Ureter (tissue), 1 donor: Measurements from ENCODE around the gene FGFR3. TPM values are rescaled to one million over a fixed set of nuclear protein-coding genes. Genes with fewer than 3 reads are reported as not detected.

Source experiments
- DNase-seq: peaks from one replicate; pipeline ENCODE4 v3.0.0-alpha.2; 2020; ENCODE audit warnings: low spot score
- total RNA-seq: library from RNA; stranded (reverse); gene quantifications from one replicate; pipeline ENCODE4 v1.2.4, GENCODE V29; 2023
- donor health status: DM: yes; HTN: yes; CAD: no.

The FGFR3 gene
- total RNA-seq = 121 TPM

DNA sequence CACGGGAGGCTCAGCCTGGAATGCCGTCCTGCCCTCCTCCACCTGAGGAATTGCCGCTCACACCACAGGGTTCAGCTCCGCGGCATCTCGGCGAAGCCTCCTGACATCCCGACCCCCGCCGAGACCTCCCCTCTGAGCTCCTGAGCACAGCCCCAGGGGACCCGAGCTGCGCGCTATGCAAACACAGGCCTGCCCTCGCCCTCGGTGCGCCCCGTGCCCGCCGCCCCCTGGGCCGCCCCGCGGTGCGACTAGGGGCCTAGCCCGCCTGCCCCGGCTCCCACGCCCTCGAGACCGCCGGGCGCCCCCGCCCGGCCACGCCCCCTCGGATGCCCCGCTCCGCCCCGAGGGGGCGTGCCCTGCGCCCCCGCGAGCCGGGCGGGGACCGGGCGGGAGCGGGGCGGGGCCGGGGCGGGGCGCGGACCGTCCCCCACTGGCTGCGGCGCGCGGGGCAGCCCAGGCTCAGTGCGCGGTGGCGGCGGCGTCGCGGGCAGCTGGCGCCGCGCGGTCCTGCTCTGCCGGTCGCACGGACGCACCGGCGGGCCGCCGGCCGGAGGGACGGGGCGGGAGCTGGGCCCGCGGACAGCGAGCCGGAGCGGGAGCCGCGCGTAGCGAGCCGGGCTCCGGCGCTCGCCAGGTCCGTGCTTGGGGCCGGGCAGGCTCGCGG is at the start of gene FGFR3:
Gene FGFR3 (plus strand): TSS at position 462 of the 664 bp plus-strand sequence. CDS start 642 bp downstream, outside the sequence.
- no peak for DNase-seq

DNA sequence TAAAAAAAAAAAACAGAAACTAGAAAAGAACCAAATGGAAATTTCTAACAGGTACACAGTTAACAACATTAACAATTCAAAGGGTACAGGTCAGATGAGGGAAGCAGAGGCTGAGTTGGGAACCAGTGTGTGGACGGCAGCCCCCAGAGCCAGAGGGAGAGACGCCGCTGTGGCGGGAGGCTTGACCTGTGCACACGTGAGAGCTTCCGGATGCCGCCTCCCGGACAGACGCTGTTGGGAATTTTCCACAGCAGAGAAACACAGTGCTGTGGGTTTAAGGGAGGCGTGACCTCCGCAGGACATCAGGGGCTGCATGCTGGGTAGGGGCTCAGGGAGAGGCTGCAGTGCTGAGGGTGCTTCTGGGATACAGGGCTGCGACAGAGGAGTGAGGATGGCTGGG is 49.5 kb upstream of the FGFR3 start:
- DNase-seq = no peak

DNA sequence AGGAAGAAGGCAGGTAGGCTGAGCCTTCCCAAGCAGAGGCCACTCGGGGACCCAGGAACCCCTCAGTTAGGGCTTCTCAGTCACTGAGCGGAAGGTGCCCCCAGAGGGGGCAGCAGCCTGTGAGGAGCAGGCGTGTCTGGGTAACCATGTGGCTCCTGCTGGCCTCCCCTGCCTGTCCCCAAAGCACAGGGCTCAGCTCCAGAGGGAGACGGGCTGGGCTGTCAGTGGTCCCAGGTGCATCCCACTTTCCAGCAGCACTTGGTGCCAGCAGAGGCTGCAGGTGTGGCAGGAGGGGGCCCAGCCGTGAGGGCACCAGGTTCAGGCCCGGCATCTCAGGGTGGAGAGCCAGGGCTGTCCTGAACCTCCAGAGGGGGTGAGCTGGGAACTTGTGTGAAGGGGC is 49.1 kb upstream of the FGFR3 start:
- DNase-seq = no peak

DNA sequence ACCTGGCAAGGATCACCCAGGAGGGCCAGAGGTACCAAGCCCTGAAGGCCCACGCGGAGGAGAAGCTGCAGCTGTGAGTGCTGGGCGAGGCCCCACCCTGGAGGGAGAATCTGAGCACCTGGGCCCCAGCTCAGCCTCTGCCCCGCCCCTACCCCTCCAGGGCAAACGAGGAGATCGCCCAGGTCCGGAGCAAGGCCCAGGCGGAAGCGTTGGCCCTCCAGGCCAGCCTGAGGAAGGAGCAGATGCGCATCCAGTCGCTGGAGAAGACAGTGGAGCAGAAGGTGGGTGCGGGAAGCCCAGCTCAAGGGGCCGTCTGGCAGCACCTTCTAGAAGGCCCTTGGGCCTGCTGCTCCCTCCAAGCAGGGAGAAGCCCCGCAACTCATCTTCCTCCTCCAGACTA is 48.5 kb upstream of the FGFR3 start:
- no peak for DNase-seq

GRCh38 chr4:1745165-1745564 is 47.9 kb upstream of the FGFR3 start:
- no peak for DNase-seq

GRCh38 chr4:1745697-1746096 is 47.4 kb upstream of the FGFR3 start:
- DNase-seq = no peak

- DNase-seq = peak; percentile 72
Measured at GRCh38 chr4:1746265-1746691, 46.8 kb upstream of the FGFR3 start.

GRCh38 chr4:1746919-1747602 is 46.0 kb upstream of the FGFR3 start:
- DNase-seq = no peak

GRCh38 chr4:1747603-1747967 is 45.5 kb upstream of the FGFR3 start:
- DNase-seq = no peak

GRCh38 chr4:1748465-1748995 is 44.6 kb upstream of the FGFR3 start:
- DNase-seq = peak; percentile 81

- DNase-seq = no peak
Measured at GRCh38 chr4:1749370-1749769, 43.7 kb upstream of the FGFR3 start.

- no peak for DNase-seq
Measured at GRCh38 chr4:1749826-1750225, 43.3 kb upstream of the FGFR3 start.

DNA sequence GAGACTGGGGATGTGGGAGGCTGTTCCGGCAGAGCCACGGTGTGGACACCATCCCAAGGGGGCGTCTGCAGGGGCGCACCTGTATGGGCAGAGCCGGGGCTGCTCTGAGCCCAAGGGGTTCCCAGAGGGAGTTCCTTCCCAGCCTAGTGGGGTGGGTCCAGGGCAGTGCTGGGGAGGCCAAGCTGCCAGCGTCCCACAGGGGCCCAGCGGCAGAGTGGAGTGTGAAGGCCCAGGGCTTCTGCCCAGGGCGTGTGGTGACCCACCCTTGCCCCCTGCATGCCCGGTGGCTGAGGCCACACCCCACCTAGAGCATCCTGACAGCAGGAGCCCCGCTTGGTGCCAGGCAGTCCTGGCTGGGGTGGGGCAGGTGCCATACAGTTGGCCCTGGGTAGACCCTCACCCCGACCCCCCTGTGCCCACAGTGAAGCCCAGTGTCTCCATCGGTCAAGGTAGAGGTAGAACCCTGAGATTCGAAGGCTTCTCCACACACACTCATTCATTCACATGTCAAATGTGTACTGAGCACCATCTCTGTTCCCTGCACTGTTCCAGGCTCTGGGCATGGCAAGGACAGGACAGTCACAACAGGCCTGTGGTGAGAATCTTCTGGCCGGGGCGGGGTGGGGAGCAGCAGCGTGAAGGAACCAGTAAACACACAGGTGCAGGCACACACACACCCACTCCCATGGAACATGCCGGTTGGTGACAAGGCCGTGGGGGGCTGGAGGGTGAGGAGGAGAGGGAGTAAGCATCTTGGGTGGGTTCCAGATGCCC is 42.5 kb upstream of the FGFR3 start:
- DNase-seq = no peak

DNA sequence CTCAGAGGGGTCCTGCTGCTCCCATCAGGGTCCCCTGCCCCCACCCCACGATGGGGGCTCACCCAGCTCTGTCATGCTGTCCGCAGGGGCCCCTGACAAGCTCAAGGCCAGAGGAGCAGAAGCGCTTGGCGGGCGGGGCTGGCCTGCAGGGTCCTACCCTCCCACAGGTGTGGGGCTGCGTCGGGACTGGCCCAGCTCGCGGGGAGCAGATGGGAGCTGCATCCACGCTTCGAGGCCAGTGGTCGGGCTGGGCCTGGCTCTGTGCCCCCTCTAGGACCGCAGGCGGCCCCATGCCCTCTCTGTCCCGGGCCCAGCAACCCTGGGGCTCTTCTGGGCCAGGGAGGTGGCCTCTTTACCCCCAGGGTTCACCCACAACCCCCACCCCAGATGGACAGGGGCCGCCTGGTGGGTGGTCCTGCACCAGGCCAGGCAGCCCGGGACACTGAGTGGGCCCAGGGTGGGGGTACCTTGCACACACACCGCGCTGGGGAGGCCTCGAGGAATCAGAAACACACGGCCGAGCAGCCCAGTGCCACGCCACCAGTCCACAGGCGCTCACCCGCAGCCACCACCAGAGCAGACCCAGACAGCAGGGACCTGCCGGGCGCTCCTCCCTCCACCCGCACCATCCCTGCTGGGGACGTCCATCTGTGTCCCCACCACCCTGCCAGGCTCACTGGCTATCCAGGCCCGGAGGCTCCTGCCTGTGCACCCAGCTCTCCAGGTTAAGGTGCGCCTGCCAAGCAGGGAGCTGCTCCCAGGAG is 41.8 kb upstream of the FGFR3 start:
- DNase-seq = no peak

GRCh38 chr4:1751919-1752283 is 41.2 kb upstream of the FGFR3 start:
- DNase-seq = no peak

DNA sequence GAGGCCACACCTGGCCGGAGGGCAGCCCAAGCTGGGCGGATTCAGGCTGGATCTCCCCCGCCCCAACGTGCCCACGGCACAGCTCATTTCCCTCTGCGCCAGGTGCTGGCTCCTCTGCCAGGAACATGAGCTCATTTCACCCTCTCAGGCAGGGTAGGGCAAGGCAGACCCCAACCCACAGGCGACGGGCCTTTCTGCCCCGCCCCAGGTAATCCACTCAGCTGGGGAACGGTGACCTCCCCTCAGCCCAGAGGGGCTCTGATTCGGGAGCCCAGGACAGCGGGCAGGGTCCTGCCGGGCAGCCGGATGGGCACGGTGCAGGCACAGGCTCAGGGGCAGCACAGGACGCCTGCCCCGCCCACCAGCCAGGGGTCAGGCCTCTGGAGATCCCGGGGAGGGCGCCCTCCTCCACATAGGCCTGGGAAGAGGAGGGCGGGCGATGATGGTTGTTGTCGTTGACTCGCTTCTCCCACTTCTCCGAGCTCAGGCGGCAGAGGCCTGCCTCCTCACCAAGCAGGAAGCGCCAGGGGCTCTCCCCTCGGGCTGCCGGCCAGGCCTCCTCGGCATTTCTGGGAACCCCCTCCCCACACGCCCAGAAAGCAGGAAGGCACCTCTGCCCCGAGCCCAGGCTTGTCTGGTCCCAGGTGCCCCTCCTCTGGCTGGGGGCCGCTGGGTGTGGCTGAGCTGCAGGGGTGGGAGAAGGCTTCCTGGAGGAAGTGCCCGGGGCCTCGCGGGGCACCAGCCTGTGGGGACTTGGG is 40.6 kb upstream of the FGFR3 start:
- DNase-seq = peak; percentile 86

GRCh38 chr4:1753294-1753696 is 39.8 kb upstream of the FGFR3 start:
- no peak for DNase-seq

GRCh38 chr4:1753697-1754311 is 39.3 kb upstream of the FGFR3 start:
- no peak for DNase-seq

DNA sequence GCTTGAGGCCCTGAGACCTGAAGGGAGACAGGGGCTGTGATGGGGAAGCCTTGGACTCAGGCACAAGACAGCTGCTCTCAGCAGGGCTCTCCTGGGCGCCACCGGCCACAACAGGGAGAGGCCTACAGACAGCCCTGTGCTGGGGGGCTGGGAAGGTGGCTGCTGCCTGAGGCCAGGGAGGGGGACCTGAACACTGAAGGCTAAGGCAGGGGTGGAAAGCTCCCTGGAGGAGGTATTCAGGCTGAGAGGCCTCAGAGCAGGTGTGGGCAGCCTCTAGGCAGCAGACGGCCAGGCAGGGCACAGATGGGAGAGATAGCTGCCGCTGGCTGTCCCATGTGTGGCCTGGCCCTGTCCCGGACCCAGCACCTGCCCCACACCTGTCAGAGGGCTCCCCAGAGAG is 38.8 kb upstream of the FGFR3 start:
- no peak for DNase-seq

- DNase-seq = no peak
Measured at GRCh38 chr4:1755297-1755696, 37.8 kb upstream of the FGFR3 start.

DNA sequence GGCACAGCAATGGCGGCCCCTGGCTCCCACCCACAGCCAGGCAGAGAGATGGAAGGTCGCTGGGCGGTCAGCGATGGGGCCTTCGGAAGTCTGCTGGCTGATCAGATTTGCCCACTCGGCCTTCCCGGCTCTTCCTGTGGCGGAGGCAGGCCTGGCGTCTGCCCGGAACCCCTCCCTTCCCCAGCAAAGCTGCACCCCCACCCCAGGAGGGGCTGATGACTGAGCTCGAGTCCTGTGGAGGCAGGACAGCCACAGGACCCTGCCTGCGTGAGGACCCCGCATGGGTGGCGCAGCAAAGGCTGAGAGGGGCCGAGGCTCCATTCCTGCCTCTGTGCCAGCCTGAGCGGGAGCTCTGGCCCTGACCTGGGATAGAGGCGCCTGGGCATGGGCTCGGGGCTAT is 37.0 kb upstream of the FGFR3 start:
- no peak for DNase-seq
